Astrocyte of the cerebellum (primary cell): ENCODE results near the gene KRT3.

ENCODE experiments used
- DNase-seq: peaks from one replicate; pipeline ENCODE4 v3.0.0-alpha.2; 2011; ENCODE audit warnings: low read depth
- H3K4me3 ChIP-seq: 2 replicates; pipeline ENCODE4 v1.5.1; 2011; ENCODE audit warnings: mild to moderate bottlenecking, low read depth, low read length, moderate library complexity
- in situ Hi-C: cut with HindIII; loops from 2 replicates; pipeline ENCODE4 v1.10.0; 2017; ENCODE audit warnings: low sequenced_read_pairs
- TF ChIP-seq, protein P1 (sequence below): IDR thresholded peaks from 2 replicates; pipeline ENCODE4 v1.5.1; 2012; ENCODE audit warnings: low read length, low read depth, moderate library complexity, mild to moderate bottlenecking; ENCODE audit errors: missing control alignments

The KRT3 gene

DNA sequence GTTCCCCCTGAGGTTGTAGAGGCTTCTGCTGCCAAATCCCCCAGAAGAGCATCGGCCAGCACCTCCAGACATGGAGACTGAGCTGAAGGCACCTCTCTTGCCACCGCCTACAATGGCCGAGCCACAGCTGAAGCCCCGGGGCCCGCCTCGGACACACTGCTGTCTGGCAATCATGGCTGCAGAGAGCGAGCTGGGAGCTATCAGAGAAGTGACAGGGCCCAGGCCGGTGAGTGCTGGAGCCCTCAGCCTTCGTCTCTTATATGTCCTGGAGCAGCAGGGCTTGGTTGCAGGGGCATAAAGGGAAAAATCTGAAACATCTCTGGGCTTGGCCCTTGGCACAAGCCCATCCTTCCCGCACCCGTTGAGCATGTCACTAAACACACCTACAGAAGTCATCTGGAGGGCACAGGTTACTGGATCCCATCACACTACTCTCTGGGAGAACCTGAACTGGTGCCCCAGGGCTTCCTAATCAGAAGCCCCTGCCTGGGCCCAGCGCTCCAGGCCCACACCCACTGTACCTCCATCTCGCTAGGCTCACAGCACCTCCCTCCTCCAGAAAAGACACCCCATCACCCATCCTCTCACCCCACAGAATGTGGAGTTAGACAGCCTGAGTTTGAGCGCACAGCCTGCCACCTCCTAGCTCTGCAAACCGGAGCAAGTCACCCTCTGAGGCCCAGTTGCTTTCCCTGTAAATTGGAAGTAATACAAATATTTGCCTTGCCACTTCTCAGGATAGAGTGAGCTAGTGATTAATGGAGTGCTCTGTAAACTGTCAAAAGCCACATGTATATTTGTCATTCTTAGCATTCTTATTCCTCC, 18.2 kb upstream of the KRT3 start, which contains the start of gene KRT4:
KRT4 (minus strand) TSS at position 232 of the 825 bp plus-strand sequence; CDS start at position 174, 58 bp downstream.
- no peak for DNase-seq
- in situ Hi-C loops: no loop called here
- no peak within 1 kb of the TSS for H3K4me3 ChIP-seq
- TF ChIP-seq, protein P1, sequence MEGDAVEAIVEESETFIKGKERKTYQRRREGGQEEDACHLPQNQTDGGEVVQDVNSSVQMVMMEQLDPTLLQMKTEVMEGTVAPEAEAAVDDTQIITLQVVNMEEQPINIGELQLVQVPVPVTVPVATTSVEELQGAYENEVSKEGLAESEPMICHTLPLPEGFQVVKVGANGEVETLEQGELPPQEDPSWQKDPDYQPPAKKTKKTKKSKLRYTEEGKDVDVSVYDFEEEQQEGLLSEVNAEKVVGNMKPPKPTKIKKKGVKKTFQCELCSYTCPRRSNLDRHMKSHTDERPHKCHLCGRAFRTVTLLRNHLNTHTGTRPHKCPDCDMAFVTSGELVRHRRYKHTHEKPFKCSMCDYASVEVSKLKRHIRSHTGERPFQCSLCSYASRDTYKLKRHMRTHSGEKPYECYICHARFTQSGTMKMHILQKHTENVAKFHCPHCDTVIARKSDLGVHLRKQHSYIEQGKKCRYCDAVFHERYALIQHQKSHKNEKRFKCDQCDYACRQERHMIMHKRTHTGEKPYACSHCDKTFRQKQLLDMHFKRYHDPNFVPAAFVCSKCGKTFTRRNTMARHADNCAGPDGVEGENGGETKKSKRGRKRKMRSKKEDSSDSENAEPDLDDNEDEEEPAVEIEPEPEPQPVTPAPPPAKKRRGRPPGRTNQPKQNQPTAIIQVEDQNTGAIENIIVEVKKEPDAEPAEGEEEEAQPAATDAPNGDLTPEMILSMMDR: no peak

DNA sequence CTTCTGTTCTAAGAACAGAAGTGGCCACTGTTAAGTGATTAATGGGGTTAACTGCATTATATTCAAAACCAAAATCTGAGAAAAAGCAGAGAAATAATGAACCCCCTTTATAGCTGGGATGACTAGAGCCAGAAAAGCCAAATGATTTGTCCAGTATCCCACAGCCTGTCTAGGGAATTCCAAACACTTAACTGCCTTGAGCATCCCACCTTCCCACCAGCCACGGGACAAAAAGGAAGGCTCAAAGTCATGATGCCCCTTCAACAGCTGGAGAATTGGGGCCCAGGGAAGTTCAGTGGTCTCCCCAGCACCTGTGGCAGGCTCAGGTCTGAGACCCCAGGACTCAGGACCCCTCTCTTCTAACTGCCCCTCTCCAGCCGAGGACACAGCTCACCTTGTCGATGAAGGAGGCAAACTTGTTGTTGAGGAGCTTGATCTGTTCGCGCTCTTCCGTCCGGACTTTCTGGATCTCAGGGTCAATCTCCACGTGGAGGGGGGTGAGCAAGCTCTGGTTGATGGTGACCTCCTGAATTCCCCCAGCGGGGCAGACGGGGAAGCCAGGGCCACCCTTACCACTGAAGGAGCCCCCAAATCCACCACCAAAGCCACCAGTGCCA, 17.4 kb upstream of the KRT3 start:
- in situ Hi-C loops: no loop called here
- no peak for DNase-seq
- TF ChIP-seq, protein P1: no peak
- H3K4me3 ChIP-seq: no peak overlapping the region

DNA sequence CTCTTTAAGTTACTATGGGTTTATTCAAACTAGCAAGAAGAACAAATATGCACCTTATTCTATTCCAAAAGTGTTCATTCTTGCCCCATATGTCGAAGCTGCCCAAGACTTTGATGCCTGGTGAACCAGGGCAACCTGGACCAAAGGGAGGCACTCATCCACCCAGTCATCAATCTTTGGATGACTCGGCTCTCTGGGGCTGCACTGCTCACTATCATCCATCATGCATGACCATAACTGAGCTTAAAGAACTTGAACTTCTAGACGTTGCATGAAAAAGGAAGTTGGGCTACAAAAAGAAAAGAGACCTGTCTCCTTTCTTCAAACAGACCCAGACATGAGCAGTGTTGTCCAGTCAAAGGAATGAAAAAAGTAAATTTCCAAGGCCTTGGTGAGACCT, 16.8 kb upstream of the KRT3 start:
- in situ Hi-C loops: no loop called here
- TF ChIP-seq, protein P1: no peak
- DNase-seq: no peak
- H3K4me3 ChIP-seq: no peak overlapping the region

DNA sequence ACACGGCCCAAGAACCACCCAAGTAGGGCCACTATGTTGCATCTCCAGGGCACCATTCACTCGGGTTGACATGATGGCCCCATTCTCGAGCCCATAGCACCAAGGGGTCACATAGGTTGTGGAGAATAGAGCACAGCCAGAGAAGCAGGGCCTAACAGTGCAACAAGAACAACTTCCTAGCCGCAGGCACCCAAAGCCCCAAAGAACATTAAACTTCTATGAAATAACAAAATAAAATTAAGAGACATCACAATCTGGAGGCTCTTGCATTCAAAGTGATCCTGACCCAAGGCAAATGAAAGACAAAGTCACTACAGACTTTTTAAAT, 16.1 kb upstream of the KRT3 start:
- TF ChIP-seq, protein P1: no peak
- no peak overlapping the region for H3K4me3 ChIP-seq
- in situ Hi-C loops: no loop called here
- DNase-seq: no peak

DNA sequence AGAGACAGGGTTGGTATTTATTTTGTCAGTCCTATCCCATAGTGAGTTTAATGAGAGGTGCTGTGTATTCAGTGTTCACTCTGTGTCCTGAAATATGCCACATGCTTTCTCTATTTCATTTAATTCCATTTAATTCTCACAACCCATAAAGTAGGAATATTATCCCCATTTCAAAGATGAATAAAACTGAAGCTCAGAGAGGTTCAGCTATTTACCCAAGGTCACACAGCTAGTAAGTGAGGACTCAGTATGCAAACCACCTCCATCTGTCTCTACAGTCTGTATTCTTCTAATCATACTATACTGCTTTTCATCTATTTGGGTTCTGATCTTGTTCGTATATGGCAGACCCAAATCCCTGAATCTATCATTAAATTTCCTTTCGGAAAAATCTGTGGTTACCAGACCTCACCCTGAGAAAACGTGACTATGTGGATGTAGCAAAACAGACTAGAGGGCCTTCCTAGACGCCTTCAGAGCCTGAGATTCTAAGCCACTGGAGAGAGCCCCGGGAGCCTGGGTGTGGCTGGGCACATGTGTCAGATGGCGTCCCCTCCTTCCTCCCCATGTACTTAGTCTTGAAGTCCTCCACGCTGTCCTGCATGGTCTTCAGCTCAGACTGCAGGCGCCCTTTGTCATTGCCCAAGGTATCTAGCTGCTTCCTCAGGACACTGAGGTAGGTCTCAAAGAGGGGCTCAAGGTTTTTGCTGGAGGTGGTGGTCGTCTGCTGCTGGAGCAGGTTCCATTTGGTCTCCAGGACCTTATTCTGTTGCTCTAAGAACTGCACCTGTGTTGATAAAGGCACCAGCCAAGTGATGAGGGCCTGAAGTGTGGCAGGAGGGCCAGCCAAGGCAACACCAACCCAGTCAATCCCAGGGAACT, 15.5 kb upstream of the KRT3 start:
- TF ChIP-seq, protein P1: no peak

DNA sequence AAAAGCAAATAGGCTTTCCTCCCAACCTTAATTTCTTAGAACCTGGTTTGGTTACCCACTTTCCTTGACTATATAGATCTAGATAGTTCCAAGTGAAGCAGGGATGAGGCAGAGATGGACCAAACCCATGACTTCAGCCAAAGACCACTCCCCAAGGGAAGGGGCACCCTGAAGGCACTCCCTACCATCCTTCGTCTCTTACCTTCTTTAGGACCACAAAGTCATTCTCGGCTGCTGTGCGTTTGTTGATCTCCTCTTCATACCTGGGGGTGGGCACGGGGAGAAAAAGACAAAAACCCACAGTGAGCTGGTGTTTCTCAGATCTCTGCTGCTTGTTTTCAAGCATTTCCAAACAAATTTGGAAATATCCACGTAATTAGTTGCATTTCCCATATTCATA, 14.6 kb upstream of the KRT3 start:
- in situ Hi-C loops: no loop called here
- no peak for DNase-seq
- no peak overlapping the region for H3K4me3 ChIP-seq
- TF ChIP-seq, protein P1: no peak

More for the DNA sequence above, 15.5 kb upstream of the KRT3 start:
- H3K4me3 ChIP-seq: no peak overlapping the region
- no peak for DNase-seq
- in situ Hi-C loops: no loop called here
